T-helper 1 cell treated with Interleukin-12 subunit alpha and Interleukin-12 subunit beta and Interleukin-4 antibody, amounts not matched to agents 30 ng/mL and 1 ng/mL, for 36 hours (primary cell): Measurements from ENCODE around the gene ZNF771. TPM values are rescaled to one million over a fixed set of nuclear protein-coding genes. Genes with fewer than 3 reads are reported as not detected.

Experiments
- intact Hi-C: fragments of 100-400 bp; cut with micrococcal nuclease; formaldehyde crosslinking; loops from one replicate; pipeline ENCODE4 v1.15.1; 2024
- total RNA-seq: library from RNA; stranded (reverse); gene quantifications from 2 replicates; pipeline ENCODE4 v1.2.3, GENCODE V29; 2022

Gene ZNF771
- total RNA-seq, 1 donor from 2014 or later, result 5.9 TPM

DNA sequence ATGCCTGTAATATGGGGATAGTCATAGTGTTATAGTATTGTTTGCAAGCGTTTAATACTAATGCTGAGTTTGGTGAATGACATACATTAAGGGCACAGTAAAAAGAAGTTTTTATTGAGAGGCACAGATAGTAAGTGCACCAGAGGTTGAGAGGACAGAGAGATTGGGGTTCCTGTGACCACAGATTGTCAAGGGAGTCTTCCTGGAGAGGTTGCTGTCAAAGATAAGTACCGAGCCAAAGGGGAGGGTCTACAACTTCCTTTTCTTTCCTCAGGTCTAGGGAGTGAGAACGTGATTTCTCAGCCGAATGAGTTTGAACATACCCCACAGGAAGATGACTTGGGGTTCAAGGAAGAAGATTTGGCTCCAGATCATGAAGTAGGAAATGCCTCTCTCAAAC lies 10.3 kb upstream of the ZNF771 start:
- intact Hi-C loops, result no loop called here

DNA sequence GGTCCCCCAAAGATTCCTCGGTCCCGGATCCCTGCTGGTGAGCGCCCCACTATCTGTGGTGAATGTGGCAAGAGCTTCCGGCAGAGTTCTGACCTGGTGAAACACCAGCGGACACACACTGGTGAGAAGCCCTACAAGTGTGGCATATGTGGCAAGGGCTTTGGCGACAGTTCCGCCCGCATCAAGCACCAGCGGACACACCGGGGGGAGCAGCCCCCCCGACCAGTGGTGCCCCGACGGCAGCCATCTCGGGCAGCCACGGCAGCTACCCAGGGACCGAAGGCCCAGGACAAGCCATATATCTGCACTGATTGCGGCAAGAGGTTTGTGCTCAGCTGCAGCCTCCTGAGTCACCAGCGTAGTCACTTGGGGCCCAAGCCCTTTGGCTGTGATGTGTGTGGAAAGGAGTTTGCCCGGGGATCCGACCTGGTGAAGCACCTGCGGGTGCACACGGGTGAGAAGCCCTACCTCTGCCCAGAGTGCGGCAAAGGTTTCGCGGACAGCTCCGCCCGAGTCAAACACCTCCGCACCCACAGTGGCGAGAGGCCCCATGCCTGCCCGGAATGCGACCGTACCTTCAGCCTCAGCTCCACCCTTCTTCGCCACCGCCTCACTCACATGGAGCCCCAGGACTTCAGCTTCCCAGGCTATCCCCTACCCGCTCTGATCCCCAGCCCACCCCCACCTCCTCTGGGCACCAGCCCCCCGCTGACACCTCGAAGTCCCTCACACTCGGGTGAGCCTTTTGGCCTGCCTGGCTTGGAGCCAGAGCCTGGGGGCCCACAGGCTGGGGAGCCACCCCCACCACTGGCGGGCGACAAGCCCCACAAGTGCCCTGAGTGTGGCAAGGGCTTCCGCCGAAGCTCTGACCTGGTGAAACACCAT lies 9.4 kb upstream of the ZNF771 start:
- intact Hi-C loops, result no loop called here

DNA sequence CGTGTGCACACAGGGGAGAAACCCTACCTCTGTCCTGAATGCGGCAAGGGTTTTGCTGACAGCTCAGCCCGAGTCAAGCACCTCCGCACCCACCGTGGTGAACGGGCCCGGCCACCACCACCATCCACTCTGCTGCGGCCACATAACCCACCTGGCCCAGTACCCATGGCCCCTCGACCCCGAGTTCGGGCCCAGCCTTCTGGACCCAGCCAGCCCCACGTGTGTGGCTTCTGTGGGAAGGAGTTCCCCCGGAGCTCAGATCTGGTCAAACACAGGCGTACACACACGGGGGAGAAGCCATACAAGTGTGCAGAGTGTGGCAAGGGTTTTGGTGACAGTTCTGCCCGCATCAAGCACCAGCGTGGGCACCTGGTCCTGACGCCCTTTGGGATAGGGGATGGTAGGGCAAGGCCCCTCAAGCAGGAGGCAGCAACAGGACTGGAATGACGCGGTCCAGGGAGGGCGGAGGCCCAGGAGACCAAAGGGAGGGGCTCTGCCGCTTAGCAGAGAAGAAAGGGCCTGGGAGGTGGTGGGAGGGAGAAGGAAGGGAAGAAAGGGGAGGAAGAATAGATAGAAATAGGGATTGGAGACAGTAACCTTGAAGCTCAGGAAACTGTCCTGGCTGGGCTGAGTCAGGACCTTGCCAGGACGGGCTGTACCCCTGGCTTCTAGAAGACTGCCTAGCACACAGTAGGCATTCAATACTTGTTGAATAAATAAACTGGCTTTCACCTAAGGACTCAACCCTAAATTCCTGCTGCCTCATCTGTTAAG lies 8.6 kb upstream of the ZNF771 start:
- intact Hi-C loops, result no loop called here

- intact Hi-C loops, result no loop called here
These were observed 7.8 kb upstream of the ZNF771 start for GRCh38 chr16:30399435-30400186.

DNA sequence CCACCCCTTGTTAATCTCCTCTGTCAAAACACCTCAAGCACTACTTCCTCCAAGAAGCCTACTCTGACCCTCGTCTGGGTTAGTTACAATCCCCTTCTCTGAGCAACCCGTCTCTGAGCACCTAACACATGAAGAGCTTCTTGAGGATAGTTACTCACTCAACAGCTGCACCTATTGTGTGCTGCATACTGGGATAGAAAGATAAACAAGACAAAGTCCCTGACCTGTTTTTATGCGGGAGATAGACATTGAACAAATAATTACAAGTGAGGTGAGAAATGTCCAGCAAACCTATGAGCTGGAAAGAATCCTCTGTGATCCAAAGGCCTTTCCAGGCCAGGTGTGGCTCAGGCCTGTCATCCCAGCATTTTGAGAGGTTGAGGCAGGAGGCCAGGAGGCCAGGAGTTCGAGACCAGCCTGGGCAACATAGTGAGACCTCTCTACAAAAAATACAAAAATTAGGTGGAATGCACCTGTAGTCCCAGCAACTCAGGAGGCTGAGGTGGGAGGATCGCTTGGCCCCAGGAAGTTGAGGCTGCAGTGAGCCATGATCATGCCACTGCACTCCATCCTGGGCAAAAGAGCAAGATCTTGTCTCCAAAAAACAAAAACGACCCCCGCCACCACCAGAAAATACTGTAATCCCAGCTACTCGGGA lies 5.5 kb upstream of the ZNF771 start:
- intact Hi-C loops, result no loop called here

GRCh38 chr16:30406795-30407101 lies 658 bp upstream of the ZNF771 start:
- intact Hi-C loops, result loop anchor here (1.0 to 5.0 kb wide), 8 partner anchors 11 to 342 kb away; partner anchors contain the start of genes ALDOA, DCTPP1, MAPK3 and SEPTIN1

DNA sequence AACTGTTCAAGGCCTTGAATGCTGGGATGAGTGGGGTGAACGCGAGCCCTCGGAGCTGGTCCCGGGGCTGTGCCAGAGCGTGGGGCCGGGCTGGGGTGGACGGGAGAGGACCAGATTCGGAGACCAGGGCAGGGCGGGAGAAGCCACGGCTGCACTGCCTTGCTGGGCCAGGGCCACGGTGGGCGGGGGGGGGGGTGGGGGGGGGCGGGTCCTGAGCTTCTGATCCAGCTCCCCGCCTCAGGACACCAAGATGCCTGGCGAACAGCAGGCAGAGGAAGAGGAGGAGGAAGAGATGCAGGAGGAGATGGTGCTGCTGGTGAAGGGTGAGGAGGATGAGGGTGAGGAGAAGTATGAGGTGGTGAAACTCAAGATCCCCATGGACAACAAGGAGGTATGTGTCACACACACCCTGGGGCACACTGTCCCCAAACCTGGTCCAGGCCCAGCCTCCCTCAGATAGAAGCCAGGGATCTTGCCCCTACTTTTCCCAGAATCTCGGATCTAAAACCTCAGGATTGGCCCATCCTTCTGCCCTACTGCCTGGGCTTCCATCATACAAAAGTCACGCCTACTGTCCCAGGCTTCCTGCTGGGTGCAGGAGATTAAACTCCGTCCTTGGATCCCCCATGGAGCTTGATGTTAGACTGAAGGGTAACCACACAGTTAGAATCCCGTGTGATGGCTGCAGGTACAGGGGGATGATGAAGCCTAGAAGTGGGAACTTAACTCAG lies 563 bp downstream of the ZNF771 start:
- intact Hi-C loops, result loop anchor here (1.0 to 5.0 kb wide), 9 partner anchors 13 to 343 kb away; partner anchors contain the start of genes ALDOA, CD2BP2, DCTPP1 and MAPK3

DNA sequence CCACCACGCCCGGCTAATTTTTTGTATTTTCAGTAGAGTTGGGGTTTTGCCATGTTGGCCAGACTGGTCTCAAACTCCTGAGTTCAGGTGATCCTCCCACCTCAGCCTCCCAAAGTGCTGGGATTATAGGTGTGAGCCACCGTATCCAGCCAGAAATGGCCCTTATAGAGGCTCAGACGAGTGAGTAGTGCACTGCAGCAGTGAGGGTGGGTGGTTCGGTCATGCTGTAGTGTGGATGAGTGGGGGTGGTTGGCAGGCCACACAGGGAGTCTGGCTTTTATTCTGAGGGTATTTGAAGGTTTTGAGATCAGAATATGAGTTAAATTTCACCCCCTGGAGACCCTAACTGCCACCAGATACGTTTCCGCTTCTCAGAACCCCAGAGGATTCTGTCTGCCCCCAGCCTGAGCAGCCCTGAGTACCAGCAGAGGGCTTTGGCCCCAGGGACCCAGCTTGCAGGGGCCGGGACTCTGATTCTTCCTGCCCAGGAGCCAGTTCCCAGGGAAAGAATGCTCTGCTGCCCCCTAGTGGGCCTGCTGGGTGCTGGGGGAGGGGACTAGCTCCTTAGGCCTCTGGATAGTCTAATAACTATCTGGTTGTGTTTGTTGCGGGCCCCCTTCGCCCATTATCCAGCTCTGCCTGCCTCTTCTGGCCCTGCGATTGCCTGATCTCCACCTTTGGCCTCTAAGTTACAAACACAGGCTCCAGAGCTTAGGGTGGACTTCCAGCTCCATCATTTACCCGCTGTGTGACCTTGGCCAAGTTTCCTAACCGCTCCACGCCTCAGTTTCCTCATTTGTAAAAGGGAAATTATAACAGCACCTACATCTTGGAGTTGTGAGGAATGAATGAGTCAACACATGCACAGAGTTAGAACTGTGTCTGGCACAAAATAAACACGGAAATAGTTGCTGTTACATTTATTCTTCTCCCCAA lies 2.0 kb downstream of the ZNF771 start:
- intact Hi-C loops, result loop anchor here (1.0 to 5.0 kb wide), 4 partner anchors 8 to 319 kb away; partner anchors contain the start of genes CD2BP2 and MAPK3

- intact Hi-C loops, result no loop called here
These were observed 5.9 kb downstream of the ZNF771 start for GRCh38 chr16:30413112-30413806.

GRCh38 chr16:30414159-30414558 lies 6.8 kb downstream of the ZNF771 start:
- intact Hi-C loops, result no loop called here

GRCh38 chr16:30416047-30416603 lies 8.7 kb downstream of the ZNF771 start:
- intact Hi-C loops, result no loop called here

GRCh38 chr16:30416624-30417528 lies 9.5 kb downstream of the ZNF771 start:
- intact Hi-C loops, result loop anchor here (1.0 kb wide), 1 partner anchor 8 kb away; no protein-coding TSS in a partner anchor

GRCh38 chr16:30417529-30418349 lies 10.3 kb downstream of the ZNF771 start:
- intact Hi-C loops, result loop anchor here (1.0 kb wide), 2 partner anchors 8 to 13 kb away; partner anchors contain the start of gene DCTPP1

- intact Hi-C loops, result loop anchor here (1.0 kb wide), 1 partner anchor 12 kb away; the partner anchor contains the start of gene DCTPP1
These were observed 11.2 kb downstream of the ZNF771 start for GRCh38 chr16:30418350-30419181.

- intact Hi-C loops, result no loop called here
These were observed 13.6 kb downstream of the ZNF771 start for GRCh38 chr16:30421010-30421409.
